Breast epithelium (tissue), 3 donors: Measurements from ENCODE around the gene VSNL1.

ENCODE experiments used
- CTCF ChIP-seq, 3 donors: fragments of 450-650 bp; IDR thresholded peaks; one replicate each; pipeline ENCODE4 v1.5.1; 2016 to 2017; ENCODE audit warnings: antibody characterized with exemption in 3 of 3, mild to moderate bottlenecking in 3 of 3, moderate library complexity in 3 of 3
- POLR2A ChIP-seq: fragments of 450-650 bp; IDR thresholded peaks from one replicate; pipeline ENCODE4 v1.6.1; 2016; ENCODE audit warnings: antibody characterized with exemption, mild to moderate bottlenecking, moderate library complexity
- POLR2AphosphoS5 ChIP-seq, 3 donors: sonication (generic); formaldehyde crosslinking; IDR thresholded peaks; one replicate each; pipeline ENCODE4 v1.6.1; 2017; ENCODE audit warnings: antibody characterized with exemption in 3 of 3

DNA sequence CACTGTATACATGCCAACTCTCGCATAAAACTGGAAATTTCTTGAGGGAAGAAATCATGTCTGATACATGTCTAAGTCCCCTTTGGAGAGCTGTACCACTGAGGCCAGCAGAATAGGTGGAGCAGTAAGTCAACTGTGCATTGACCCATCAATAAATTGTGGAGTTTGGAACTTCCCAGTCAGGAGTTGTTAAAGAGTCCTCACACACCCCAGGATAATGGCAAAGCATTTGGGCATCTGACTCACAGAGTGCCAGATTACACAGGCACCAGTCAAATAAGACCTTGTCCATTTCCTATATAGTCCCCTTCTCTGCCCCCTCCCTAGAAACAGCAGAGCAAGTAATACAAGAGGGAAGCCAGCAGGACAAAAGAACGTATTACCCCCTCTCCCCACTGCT is 10.4 kb downstream of the VSNL1 start:
- no peak for TF ChIP-seq CTCF (IDR thresholded peaks at IDR 0.05)
- no peak for TF ChIP-seq POLR2AphosphoS5 (IDR thresholded peaks at IDR 0.05)
- TF ChIP-seq POLR2A: no peak
